Esophagus mucosa (tissue), 1 donor: ENCODE data around the gene TAGLN2. TPM values are rescaled to one million over a fixed set of nuclear protein-coding genes. Genes with fewer than 3 reads are reported as not detected.

Experiments
- ATAC-seq: fragments of 200-7000 bp; cut with Tn5 transposase; one replicate; pipeline ENCODE4 v1.9.1; 2020
- total RNA-seq: library from RNA; stranded (reverse); gene quantifications from one replicate; pipeline ENCODE4 v1.2.4, GENCODE V29; 2023
- donor health status: DM: yes; HTN: yes; CAD: no.

The TAGLN2 gene
- total RNA-seq, 1 donor from 2014 or later, result 406 TPM

- ATAC-seq, result no peak
Measured at GRCh38 chr1:159949123-159949522, 23.8 kb upstream of the TAGLN2 start.

GRCh38 chr1:159947942-159948341, 22.6 kb upstream of the TAGLN2 start:
- ATAC-seq, result no peak

- peak; percentile 1 for ATAC-seq
Measured at GRCh38 chr1:159946242-159947187, 21.2 kb upstream of the TAGLN2 start.

GRCh38 chr1:159945483-159946241, 20.4 kb upstream of the TAGLN2 start, which contains the start of gene IGSF9:
TSS of gene IGSF9 (minus strand) at chr1:159945613. CDS start at chr1:159943454, 2,159 bp downstream.
- peak; percentile 95 for ATAC-seq

- no peak for ATAC-seq
Measured at GRCh38 chr1:159944623-159945455, 19.5 kb upstream of the TAGLN2 start.

- ATAC-seq, result peak; percentile 52
Measured at GRCh38 chr1:159943908-159944622, 18.8 kb upstream of the TAGLN2 start.

- no peak for ATAC-seq
Measured at GRCh38 chr1:159943278-159943640, 18.0 kb upstream of the TAGLN2 start.

- ATAC-seq, result no peak
Measured at GRCh38 chr1:159942632-159943277, 17.4 kb upstream of the TAGLN2 start.

GRCh38 chr1:159941591-159942560, 16.6 kb upstream of the TAGLN2 start:
- no peak for ATAC-seq

- ATAC-seq, result no peak
Measured at GRCh38 chr1:159941141-159941540, 15.8 kb upstream of the TAGLN2 start.

- ATAC-seq, result no peak
Measured at GRCh38 chr1:159940006-159940620, 14.8 kb upstream of the TAGLN2 start.

GRCh38 chr1:159939678-159940002, 14.3 kb upstream of the TAGLN2 start:
- peak; percentile 31 for ATAC-seq

- no peak for ATAC-seq
Measured at GRCh38 chr1:159938905-159939677, 13.8 kb upstream of the TAGLN2 start.

- ATAC-seq, result peak; percentile 6
Measured at GRCh38 chr1:159938211-159938852, 13.0 kb upstream of the TAGLN2 start.

- ATAC-seq, result no peak
Measured at GRCh38 chr1:159937054-159937750, 11.9 kb upstream of the TAGLN2 start.

GRCh38 chr1:159936273-159936904, 11.1 kb upstream of the TAGLN2 start:
- ATAC-seq, result peak; percentile 76

GRCh38 chr1:159935719-159936272, 10.5 kb upstream of the TAGLN2 start:
- no peak for ATAC-seq
